Prostate gland (tissue), 2 donors: ENCODE data around the gene BMP7. TPM values are rescaled to one million over a fixed set of nuclear protein-coding genes. Genes with fewer than 3 reads are reported as not detected.
"Not testable (repeated sequence)": the region's sequence is repeated elsewhere in the genome, so short reads cannot be mapped to it uniquely, and the experiment has no call there.

ENCODE experiments used
- DNase-seq: peaks from one replicate; pipeline ENCODE4 v3.0.0-alpha.2; 2019; ENCODE audit warnings: low spot score
- H3K27ac ChIP-seq, 2 donors: fragments of 200-600 bp; sonication (generic); 2 replicates each; pipeline ENCODE4 v1.5.1; 2017 to 2019
- H3K27me3 ChIP-seq: fragments of 200-600 bp; sonication (generic); replicated peaks from 2 replicates; pipeline ENCODE4 v1.5.1; 2019; ENCODE audit not compliant: insufficient read depth
- H3K36me3 ChIP-seq, 2 donors: fragments of 200-600 bp; sonication (generic); 1 replicate in 1 of 2; 2 replicates in 1 of 2; pipeline versions ENCODE4 v1.5.1 to v1.8.1; 2017 to 2019
- H3K4me1 ChIP-seq: fragments of 200-600 bp; sonication (generic); replicated peaks from 2 replicates; pipeline ENCODE4 v1.5.1; 2019
- H3K4me3 ChIP-seq, 2 donors: fragments of 200-600 bp; sonication (generic); 2 replicates each; pipeline ENCODE4 v1.5.1; 2017 to 2019
- H3K9me3 ChIP-seq: fragments of 200-600 bp; sonication (generic); 2 replicates; pipeline ENCODE4 v1.5.1; 2017
- CTCF ChIP-seq, 4 experiments: fragments of 200-600 bp in 2 of 4; fragments of 450-650 bp in 2 of 4; sonication (generic) in 2 of 4; IDR thresholded peaks; 1 replicate in 3 of 4; 2 replicates in 1 of 4; pipeline ENCODE4 v1.5.1; 2016 to 2019; ENCODE audit warnings: antibody characterized with exemption in 4 of 4, mild to moderate bottlenecking in 2 of 4, moderate library complexity in 2 of 4
- POLR2A ChIP-seq: fragments of 450-650 bp; IDR thresholded peaks from one replicate; pipeline ENCODE4 v1.6.1; 2016; ENCODE audit warnings: antibody characterized with exemption, mild to moderate bottlenecking
- POLR2AphosphoS5 ChIP-seq: sonication (generic); formaldehyde crosslinking; IDR thresholded peaks from one replicate; pipeline ENCODE4 v1.6.1; 2017; ENCODE audit warnings: antibody characterized with exemption
- WGBS: methylation state at CpG from one replicate; pipeline ENCODE4 v1.1.5; 2018; 5-methylcytosine and 5-hydroxymethylcytosine counted together
- intact Hi-C: fragments of 100-400 bp; cut with DNase I; formaldehyde crosslinking; loops from one replicate; pipeline ENCODE4 v1.14.2; 2022
- total RNA-seq, 2 donors: library from RNA; depleted of rRNA; stranded (reverse); fragments of >200 nt; gene quantifications; one replicate each; pipeline ENCODE4 v1.1.0, GENCODE V29; 2016

Gene BMP7
- total RNA-seq, 2 donors from 2014 or later: 10.5 to 16.8 TPM

DNA sequence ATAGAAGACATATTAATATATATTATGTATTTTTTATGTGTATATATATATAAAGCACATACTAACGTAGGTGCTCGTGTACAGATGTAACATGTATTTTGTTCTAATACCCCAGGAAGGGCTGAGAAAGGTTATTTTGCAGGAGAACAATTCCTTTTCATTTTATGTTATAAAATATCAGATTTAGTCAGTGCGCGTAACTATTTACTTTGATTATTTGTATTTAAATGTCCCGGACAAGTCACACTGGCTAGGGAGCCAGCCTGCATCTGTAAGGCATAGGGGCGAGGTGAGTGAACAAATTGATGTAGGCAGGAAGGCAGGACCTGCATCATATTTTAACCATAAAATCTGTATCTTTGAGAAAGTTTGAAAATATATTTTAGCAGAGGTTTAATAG is 74.1 kb downstream of the BMP7 start:
- intact Hi-C loops: no loop called here
- H3K4me1 ChIP-seq: no peaks in the 10 kb centered on the region
- WGBS: 74% methylated on average over 6 of the region's 6 CpGs
- H3K9me3 ChIP-seq: no peaks in the 10 kb centered on the region
- DNase-seq: no peak
- H3K27me3 ChIP-seq: no peaks in the 10 kb centered on the region
- no peak overlapping the region for H3K4me3 ChIP-seq
- no peak for TF ChIP-seq POLR2AphosphoS5
- TF ChIP-seq POLR2A: no peak
- TF ChIP-seq CTCF (IDR thresholded peaks at IDR 0.05): no peak
- H3K27ac ChIP-seq: no peak overlapping the region
- no peaks in the 10 kb centered on the region for H3K36me3 ChIP-seq

- H3K27me3 ChIP-seq, H3K4me3 ChIP-seq, H3K9me3 ChIP-seq, intact Hi-C loops, H3K27ac ChIP-seq, DNase-seq, H3K4me1 ChIP-seq, H3K36me3 ChIP-seq: not testable (repeated sequence)
- 93% methylated on average over 8 of the region's 8 CpGs for WGBS
Measured at GRCh38 chr20:57191265-57191638, 75.2 kb downstream of the BMP7 start.

- TF ChIP-seq CTCF (IDR thresholded peaks at IDR 0.05) (no peak), POLR2AphosphoS5 (no peak), POLR2A (no peak)
- no peaks in the 10 kb centered on the region for H3K9me3 ChIP-seq
- 89% methylated on average over 17 of the region's 17 CpGs for WGBS
- H3K27ac ChIP-seq: no peak overlapping the region
- no peaks in the 10 kb centered on the region for H3K36me3 ChIP-seq
- no peak for DNase-seq
- H3K27me3 ChIP-seq: no peaks in the 10 kb centered on the region
- H3K4me1 ChIP-seq: no peaks in the 10 kb centered on the region
- no peak overlapping the region for H3K4me3 ChIP-seq
- intact Hi-C loops: no loop called here
Measured at GRCh38 chr20:57190536-57191264, 75.7 kb downstream of the BMP7 start.

GRCh38 chr20:57189713-57190112 is 76.7 kb downstream of the BMP7 start:
- TF ChIP-seq CTCF (IDR thresholded peaks at IDR 0.05): no peak
- no peak for TF ChIP-seq POLR2AphosphoS5
- no peak for TF ChIP-seq POLR2A
- no peaks in the 10 kb centered on the region for H3K9me3 ChIP-seq
- H3K27me3 ChIP-seq: no peaks in the 10 kb centered on the region
- no peaks in the 10 kb centered on the region for H3K4me1 ChIP-seq
- 89% methylated on average over 5 of the region's 5 CpGs for WGBS
- H3K36me3 ChIP-seq: no peaks in the 10 kb centered on the region
- H3K27ac ChIP-seq: no peak overlapping the region
- no peak for DNase-seq
- no peak overlapping the region for H3K4me3 ChIP-seq
- intact Hi-C loops: no loop called here

GRCh38 chr20:57188576-57189079 is 77.8 kb downstream of the BMP7 start:
- no peak overlapping the region for H3K4me3 ChIP-seq
- intact Hi-C loops: no loop called here
- no peaks in the 10 kb centered on the region for H3K9me3 ChIP-seq
- no peaks in the 10 kb centered on the region for H3K27me3 ChIP-seq
- H3K4me1 ChIP-seq: no peaks in the 10 kb centered on the region
- WGBS: 91% methylated on average over 6 of the region's 6 CpGs
- DNase-seq: no peak
- no peaks in the 10 kb centered on the region for H3K36me3 ChIP-seq
- no peak overlapping the region for H3K27ac ChIP-seq
- TF ChIP-seq POLR2A: no peak
- no peak for TF ChIP-seq CTCF (IDR thresholded peaks at IDR 0.05)
- no peak for TF ChIP-seq POLR2AphosphoS5
